Stromal cell of bone marrow (primary cell): Measurements from ENCODE around the gene TBC1D22A.
A peak's percentile ranks its signal among the peaks of the same experiment; 100 is the strongest.

Experiments
- DNase-seq: peaks from one replicate; pipeline ENCODE4 v3.0.0-alpha.2; 2012; ENCODE audit warnings: low read depth

TBC1D22A gene

DNA sequence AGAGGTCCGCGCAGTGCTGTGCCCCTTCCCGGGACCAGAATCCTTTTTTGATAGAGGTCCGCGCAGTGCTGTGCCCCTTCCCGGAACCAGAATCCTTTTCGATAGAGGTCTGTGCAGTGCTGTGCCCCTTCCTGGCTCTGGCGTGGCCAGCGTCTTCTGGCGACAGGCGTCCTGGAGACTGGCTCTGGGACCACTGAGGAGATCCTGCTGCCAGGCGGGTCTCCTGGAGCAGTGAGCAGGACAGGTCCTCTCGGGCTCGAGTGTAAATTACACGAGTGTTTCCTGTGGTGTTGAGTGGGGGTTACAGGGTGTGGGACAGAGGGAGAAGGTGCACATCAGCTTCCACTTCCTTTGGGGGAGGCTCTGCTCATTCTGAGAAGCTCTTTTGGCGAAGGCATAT lies 98.1 kb downstream of the TBC1D22A start:
- DNase-seq: no peak

- no peak for DNase-seq
Observed at GRCh38 chr22:46861468-46862367, 99.3 kb downstream of the TBC1D22A start.

DNA sequence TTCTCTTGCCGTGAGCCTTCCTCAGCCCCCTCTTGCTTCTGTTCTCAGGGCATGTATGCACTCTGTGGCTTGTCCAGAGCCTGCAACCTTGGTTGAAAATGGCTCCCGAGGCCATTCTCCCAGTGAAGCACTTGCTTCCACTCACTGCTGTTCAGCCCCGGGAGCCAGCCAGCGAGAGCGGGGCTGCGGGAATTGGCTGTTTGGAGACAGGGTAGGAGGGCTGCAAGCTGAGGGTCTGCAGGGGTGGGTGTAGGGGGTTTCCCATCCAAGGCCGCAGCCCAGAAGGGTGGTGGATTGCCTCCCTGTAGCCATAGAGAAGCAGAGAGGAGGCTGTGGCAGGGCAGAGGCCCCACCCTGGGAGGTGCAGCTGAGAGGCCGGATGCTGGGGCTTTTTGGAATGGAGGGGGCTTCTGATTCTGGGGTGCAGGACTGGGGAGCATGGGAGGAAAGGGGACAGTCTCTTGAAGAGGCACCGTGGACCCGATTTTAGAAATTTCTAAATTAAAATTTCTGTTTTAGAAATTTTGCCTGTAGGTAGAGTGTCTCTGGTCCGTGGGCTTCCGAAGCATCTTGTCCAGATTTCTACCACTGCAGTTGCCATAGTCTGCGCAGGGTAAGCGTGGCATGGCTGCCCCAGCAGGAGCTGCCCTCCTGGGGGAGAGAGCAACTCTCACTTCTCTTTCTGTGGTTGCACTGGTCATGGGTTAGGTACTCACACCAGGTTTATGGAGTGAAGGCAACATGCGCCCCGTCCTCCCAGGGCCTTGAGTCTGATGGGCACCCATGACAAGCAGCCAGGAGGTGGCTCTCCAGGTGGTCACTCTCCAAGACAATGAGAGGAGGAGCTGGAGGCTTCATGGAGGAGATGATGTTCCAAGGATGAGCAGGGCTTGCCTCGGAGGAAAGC lies 100.2 kb downstream of the TBC1D22A start:
- DNase-seq: no peak

GRCh38 chr22:46863794-46864193 lies 101.3 kb downstream of the TBC1D22A start:
- no peak for DNase-seq

DNA sequence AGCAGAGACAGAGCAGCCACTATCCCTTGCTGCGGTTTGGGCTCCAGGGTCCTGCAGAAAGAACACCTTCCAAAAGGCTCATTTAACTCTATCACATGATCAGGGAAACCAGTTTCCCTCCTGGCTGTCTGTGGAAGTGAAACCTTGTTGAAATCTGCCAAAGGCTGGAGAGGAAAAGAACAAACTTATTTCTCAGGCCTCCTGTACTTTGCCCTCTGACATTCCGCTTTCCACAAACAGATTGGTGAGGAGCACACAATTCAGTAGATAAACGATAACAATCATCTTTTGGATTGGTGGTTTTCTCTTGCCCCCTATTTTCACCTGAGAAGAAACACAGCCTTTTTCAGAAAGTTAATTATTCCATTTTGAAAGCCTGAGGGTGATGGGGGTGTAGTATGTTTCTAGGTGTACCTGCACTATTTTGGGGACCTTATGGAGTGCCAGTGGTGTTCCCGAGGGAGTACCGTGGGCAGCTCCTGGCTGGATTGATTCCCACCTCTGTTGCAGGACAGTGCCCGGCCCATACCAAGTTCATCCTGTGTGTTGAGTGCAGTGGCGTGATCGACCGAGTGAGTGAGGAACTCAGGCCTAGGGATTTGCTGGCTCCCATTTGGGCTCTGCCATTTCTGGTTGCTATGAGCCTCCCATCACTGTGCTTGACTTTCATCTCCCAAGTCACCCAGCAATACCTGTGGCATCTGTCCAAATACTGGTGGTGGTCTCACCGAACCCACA lies 102.0 kb downstream of the TBC1D22A start:
- no peak for DNase-seq

- DNase-seq: no peak
Observed at GRCh38 chr22:46865052-46865434, 102.6 kb downstream of the TBC1D22A start.

GRCh38 chr22:46865642-46866041 lies 103.2 kb downstream of the TBC1D22A start:
- no peak for DNase-seq

GRCh38 chr22:46866591-46866990 lies 104.1 kb downstream of the TBC1D22A start:
- DNase-seq: peak; percentile 24

GRCh38 chr22:46867106-46867505 lies 104.7 kb downstream of the TBC1D22A start:
- DNase-seq: no peak

GRCh38 chr22:46869329-46869728 lies 106.9 kb downstream of the TBC1D22A start:
- DNase-seq: no peak

- no peak for DNase-seq
Observed at GRCh38 chr22:46869831-46870441, 107.5 kb downstream of the TBC1D22A start.

- DNase-seq: no peak
Observed at GRCh38 chr22:46871826-46872225, 109.4 kb downstream of the TBC1D22A start.

GRCh38 chr22:46875089-46875488 lies 112.6 kb downstream of the TBC1D22A start:
- DNase-seq: no peak

DNA sequence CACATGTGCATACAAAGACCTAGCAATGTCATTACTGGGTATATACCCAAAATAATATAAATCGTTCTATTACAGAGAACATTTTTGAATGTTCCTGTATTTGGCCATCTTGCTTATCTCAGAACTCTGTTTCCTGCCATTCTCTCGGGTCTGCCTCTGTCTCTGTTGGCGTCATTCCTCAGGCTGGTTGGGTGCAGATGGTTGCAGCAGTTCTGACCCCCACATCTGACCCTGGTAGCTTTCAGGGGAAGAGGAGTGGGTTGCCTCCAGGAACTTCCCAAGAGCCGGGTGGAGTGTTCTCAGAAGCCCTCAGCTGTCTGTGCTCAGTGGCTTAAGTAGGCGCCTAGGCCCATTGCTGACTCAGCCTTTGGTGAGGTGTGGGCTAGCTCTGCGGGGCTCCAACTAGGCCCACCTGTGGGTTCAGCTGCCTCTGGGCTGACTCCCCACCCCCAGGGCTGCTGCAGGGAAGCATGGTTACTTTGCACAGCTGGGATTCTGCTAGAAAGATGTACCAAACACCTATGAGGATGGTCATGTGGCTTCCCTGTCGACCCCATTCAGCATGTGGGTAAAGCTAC lies 114.0 kb downstream of the TBC1D22A start:
- DNase-seq: no peak

DNA sequence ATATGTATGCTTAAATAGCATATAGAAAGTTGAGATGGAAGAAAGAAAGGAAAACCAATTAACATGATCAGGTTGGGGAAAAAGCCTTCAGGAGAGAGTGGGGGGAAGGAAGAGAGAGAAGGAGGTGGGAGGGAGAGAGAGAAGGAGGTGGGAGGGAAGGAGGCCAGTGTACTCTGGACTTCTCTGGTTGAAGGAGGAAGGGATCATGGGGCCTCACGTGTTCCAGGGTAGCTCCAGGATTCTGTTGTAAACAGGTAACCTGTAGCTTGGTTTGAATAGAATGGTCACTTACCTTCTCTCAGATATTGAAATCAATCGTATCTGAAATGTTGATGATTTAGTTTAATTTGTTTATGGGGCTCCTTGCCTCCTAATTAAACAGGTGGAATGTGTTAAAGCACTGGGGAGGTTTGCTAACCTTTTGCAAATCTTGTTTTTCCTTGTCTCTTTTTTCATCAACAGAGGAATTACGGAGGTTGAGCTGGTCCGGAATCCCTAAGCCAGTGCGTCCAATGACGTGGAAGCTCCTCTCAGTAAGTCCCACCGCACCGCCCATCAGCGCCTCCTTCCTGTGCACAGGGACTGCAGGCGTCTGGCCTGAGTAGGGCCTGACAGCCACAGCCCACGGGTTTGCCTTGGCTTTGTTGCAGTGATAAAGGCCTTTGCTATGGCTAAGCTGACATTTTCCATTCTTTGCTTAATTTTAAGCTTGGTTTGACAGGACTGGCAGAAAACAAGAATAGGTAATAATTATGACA lies 115.9 kb downstream of the TBC1D22A start:
- DNase-seq: no peak

GRCh38 chr22:46879083-46879482 lies 116.6 kb downstream of the TBC1D22A start:
- DNase-seq: peak; percentile 52

DNA sequence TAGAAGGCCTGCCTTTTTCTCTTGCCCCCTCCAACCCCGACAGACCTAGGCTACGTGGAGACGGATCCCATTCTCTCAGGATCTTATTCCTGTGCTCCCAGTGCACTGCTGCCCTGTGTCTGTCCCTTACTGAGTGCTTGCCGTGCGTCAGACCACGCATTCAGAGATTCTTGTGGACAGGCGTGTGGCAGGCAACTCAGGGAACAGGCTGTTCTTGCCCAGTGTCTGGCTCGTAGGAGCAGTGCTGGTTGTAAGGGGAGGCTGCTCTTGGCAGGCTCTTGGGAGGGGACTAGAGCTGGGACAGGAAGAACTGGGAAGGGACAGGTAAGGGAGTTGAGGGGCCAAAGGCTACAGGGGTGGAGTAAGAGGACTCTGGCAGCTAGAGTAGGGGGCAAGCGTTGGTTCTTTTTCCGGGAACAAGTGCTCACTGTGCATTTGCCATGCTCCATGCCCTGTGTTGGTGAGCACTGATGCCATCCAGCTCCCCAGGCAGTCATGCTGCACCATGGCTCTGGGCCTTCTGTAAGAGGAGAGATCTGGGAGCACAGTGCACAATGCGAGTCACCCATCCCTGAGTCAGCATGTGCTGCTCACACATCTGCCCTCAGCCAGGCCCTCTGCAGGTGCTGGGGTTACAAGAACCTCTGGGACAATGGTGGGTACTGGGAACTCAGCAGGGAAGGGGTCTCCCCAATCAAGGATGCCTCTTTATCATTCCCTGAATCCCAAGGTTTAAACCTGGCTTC lies 119.1 kb downstream of the TBC1D22A start:
- DNase-seq: peak; percentile 16

GRCh38 chr22:46883092-46883910 lies 120.9 kb downstream of the TBC1D22A start:
- no peak for DNase-seq

DNA sequence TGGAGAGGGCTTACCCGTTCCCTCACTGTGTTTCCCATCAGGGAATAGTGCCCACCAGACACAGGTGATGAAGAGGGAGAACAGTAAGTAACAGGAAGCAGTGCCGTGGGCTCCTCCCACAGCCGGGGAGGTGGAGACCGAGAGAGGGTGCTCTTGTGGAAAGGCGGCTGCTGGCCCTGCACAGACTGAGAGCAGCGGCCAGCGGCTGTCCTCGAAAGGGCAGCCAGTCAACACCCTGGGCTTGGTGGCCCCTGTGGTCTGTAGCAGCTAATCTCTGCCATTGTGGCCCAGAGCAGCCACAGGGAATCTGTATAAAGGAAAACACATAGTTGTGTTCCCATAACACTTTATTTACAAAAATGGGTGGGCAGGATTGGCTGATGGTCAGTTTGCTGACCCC lies 121.9 kb downstream of the TBC1D22A start:
- DNase-seq: no peak
